A172 (cell line): ENCODE data around the gene ZNF814. TPM values are rescaled to one million over a fixed set of nuclear protein-coding genes. Genes with fewer than 3 reads are reported as not detected.
"Not testable (repeated sequence)": the region's sequence is repeated elsewhere in the genome, so short reads cannot be mapped to it uniquely, and the experiment has no call there.

Experiments
- DNase-seq: peaks from one replicate; pipeline ENCODE4 v3.0.0-alpha.2; 2015; ENCODE audit warnings: low spot score
- total RNA-seq: library from RNA; depleted of rRNA; stranded (reverse); fragments of >200 nt; shearing (Covaris generic); gene quantifications from 2 replicates; pipeline ENCODE4 v1.2.3, GENCODE V29; 2014

ZNF814 gene
- total RNA-seq, 1 experiment from 2014 or later, result 0.29 TPM

- not testable (repeated sequence) for DNase-seq
Observed at GRCh38 chr19:57862351-57862750, 26.5 kb downstream of the ZNF814 start.

- DNase-seq, result not testable (repeated sequence)
Observed at GRCh38 chr19:57854117-57854516, 34.7 kb downstream of the ZNF814 start.

DNA sequence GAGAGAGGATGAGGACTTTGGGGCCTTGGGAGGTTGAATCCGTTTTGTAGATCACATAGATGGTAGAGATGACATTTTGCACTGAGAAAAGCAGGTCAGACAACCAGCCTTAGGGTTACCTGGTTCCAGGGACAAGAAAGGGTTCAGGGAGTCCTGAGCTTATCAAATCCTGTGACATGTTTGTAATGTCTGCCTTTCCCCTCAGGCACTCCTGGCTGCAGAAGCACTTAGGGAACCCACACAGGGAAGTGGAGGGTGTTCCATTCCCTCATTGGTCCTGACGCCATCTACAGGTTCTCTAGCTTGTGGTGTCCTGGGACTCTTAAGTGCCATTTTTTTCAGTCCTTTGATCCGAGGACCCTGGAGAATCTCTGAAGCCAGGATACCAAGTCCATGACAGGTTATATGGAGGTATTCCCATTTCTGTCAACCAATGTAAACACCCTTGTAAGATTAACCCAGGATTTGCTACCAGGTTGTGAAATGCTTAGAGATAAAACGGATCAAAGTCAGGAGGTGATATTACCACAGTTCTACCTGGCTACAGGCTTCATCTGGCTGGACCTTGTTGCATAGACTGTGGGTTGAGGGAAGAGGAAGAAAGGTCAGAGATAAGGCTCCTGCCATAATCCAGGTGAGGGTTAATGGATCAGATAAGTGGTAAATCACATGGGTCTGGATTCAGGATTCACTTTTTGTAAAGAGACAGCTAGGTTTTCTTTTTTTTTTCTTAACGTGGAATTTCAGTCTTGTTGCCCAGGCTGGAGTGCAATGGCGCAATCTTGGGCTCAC lies 36.8 kb downstream of the ZNF814 start:
- DNase-seq, result not testable (repeated sequence)

DNA sequence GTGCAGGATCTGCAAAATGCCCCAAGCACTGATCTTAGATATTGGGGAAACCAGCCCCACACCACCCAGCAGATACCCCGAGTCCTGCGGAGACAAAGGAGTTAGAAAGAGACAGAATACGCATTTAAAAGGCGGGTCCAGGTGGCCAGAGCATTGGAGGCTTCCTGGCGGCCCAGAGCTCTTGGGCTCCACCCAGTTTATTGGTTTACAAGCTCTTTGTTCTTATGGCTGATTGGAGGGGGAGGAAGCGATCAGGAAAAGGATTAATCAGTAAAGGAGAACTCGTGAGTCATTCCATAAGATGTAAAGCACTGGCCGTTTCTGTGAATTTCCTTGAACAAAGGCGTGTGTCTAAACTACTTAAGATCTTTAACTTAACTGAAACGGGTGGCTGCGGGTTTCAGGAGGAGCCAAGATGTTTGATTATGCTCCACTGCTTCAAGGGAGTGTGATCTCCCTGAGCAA lies 38.3 kb downstream of the ZNF814 start:
- peak; percentile 72 for DNase-seq

DNA sequence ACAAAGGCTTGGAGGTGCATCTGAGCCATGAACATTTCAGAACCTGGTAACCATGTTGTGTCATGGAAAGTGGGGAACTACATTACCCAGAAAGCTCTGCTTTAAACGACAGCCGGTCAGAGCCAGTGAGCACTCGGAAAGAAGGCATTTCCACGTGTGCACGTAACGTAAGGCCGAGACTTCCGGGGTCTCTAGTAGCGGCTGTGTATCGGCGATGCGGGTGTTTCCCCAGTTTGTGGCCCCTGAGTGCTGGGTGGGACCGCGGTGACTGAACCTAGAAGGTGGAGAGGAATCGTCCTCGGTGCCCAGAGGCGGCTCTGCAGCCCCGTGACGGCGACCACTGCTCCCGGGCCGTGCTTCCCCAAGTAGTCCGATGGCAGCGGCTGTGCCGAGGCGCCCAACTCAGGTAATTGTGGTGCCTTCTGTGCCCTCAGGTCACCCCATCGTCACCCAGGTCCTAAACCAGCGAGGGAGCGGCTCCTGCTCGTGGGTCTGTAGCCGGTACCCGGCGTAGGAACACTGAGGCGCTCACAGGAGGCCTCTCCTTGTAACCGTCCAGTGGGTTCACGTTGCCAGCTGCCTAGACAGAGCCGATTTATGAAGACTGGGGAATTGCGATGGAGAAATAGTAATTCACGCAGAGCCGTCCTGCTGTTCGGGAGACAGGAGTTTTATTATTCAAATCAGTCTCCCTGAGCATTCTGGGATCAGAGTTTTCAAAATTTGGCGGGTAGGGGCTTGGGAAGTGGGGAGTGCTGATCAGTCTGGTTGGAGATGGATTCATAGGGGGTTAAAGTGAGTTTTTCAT lies 39.0 kb downstream of the ZNF814 start, which contains the start of gene ZNF587:
Gene ZNF587 (plus strand): TSS at position 194 of the 808 bp plus-strand sequence. CDS start 180 bp downstream, at position 374.
- DNase-seq, result peak; percentile 92

DNA sequence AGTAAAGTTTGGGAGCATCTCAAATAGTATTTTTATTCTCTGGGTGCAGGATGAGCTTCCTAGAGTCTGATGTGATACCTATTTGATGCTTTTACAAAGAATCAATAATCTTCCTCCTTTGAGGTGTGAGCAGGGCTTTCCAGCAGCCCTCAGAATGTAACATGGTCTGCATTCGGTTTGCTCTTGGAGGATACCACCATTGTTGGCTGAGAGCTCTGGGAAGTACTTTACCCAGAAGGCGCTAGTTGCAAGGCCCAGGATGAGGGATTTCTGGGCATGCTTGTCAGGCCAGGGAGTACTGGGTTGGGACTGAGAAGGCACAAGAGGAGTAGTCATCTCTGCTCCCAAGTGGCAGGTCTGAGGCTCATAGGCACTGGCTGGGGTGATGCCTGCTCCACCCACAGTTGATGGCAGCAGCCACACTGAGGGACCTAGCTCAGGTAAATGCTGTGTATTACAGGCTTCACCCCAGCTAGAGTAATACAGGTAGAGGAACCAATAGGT lies 39.6 kb downstream of the ZNF814 start:
- DNase-seq, result not testable (repeated sequence)

DNA sequence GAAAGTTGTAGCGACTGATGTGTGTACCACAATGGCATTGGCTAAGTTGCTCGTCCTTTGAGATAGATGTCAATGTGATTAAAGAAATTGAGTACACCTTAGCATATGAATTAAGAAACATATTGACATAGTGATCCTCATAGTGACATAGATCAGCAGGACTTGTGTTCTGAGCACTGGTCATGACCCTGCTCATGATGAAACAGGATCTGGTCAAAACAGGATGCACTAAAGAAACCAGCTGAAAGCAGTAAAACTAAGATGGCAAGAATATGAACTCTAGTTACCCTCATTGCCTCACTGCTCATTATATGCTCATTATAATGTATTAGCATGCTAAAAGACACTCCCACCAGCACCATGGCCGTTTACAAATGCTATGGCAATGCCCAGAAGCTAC lies 41.7 kb downstream of the ZNF814 start:
- DNase-seq, result not testable (repeated sequence)

DNA sequence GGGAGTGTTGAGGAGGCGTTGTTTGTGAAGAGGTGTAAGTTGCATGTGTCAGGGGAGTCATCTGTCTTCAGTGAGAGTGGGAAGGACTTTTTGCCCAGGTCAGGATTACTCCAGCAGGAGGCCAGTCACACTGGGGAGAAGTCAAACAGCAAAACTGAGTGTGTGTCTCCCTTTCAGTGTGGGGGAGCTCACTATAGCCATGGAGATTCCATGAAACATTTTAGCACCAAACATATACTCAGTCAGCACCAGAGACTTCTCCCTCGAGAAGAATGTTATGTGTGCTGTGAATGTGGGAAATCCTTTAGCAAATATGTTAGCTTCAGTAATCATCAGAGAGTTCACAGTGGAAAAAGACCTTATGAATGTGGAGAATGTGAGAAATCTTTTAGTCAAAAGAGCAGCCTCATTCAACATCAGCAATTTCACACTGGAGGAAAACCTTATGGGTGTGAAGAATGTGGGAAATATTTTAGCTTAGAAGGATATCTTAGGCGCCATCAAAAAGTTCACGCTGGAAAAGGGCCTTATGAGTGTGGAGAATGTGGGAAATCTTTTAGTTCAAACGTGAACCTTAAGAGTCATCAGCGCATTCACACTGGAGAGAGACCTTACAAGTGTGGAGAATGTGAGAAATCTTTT lies 47.6 kb downstream of the ZNF814 start:
- DNase-seq, result no peak

DNA sequence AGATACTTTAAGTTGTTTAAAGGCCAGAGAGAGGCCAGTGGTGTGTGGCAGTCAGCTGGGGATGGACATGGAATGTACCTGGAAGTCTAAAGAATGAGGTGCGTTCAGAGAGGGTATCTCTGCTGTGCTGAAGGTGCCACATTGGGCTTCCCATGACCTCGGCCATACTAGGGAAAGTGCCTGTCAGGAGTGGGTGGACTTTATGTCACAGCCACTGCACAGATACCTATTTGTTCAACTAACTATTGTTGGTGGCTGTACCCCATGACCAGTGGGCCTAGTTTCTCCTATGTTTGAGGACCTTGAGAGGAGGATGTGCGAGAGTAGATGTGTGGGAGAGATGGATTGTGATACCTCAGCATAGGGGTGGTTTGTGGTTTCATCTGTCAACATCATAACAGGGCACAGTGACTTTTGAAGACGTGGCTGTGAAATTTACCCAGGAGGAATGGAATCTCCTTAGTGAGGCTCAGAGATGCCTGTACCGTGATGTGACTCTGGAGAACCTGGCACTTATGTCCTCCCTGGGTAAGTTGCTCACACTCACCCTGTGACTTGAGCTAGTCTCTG lies 50.1 kb downstream of the ZNF814 start:
- not testable (repeated sequence) for DNase-seq

- not testable (repeated sequence) for DNase-seq
Observed at GRCh38 chr19:57836991-57837390, 51.8 kb downstream of the ZNF814 start.

- DNase-seq, result peak; percentile 45
Observed at GRCh38 chr19:57830071-57830602, 58.7 kb downstream of the ZNF814 start, which contains the start of gene ZNF587B. TSS of gene ZNF587B (plus strand) at chr19:57830299. CDS start at chr19:57830529, 230 bp downstream.

- DNase-seq, result no peak
Observed at GRCh38 chr19:57829316-57829715, 59.5 kb downstream of the ZNF814 start.

- no peak for DNase-seq
Observed at GRCh38 chr19:57825511-57825910, 63.3 kb downstream of the ZNF814 start.

DNA sequence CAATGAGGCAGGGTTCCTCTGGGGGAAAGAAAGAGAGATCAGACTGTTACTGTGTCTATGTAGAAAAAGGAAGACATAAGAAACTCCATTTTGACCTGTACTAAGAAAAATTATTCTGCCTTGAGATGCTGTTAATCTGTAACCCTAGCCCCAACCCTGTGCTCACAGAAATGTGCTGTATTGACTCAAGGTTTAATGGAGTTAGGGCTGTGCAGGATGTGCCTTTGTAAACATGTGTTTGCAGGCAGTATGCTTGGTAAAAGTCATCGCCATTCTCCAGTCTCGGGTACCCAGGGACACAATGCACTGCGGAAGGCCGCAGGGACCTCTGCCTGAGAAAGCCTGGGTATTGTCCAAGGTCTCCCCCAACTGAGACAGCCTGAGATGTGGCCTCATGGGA lies 65.2 kb downstream of the ZNF814 start:
- not testable (repeated sequence) for DNase-seq

GRCh38 chr19:57823155-57823554 lies 65.7 kb downstream of the ZNF814 start:
- not testable (repeated sequence) for DNase-seq

GRCh38 chr19:57821501-57821900 lies 67.3 kb downstream of the ZNF814 start:
- not testable (repeated sequence) for DNase-seq

DNA sequence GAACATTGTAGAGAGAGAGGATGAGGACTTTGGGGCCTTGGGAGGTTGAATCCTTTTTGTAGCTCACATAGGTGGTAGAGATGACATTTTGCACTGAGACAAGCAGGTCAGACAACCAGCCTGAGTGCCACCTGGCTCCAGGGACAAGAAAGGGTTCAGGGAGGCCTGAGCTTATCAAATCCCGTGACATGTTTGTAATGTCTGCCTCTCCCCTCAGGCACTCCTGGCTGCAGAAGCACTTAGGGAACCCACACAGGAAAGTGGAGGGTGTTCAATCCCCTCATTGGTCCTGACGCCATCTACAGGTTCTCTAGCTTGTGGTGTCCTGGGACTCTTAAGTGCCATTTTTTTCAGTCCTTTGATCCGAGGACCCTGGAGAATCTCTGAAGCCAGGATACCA lies 67.7 kb downstream of the ZNF814 start:
- not testable (repeated sequence) for DNase-seq

DNA sequence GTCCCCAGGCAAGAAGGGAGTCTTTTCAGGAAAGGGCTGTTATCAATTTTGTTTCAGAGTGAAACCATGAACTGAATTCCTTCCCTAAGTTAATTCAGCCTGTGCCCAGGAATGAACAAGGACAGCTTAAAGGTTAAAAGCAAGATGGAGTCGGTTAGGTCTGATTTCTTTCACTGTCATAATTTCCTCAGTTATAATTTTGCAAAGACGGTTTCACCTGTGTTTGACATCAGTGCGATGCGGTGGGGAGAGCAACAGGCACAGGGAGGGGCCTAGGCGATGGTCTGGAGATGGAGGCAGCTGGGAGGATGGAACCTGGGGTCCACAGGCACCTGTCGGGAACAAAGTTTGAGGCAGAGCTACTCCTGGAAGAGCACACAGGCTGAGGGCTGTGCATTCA lies 68.2 kb downstream of the ZNF814 start:
- no peak for DNase-seq

GRCh38 chr19:57819475-57820148 lies 69.2 kb downstream of the ZNF814 start:
- peak; percentile 97 for DNase-seq

- DNase-seq, result no peak
Observed at GRCh38 chr19:57818378-57818777, 70.5 kb downstream of the ZNF814 start.
